ENCODE measurements around the gene COP1. TPM values are rescaled to one million over a fixed set of nuclear protein-coding genes. Genes with fewer than 3 reads are reported as not detected.

COP1 gene
- polyA plus RNA-seq, 2 of the 4 experiments (the other 2 are of a cell fraction), result 21.9 to 42.0 TPM

GRCh38 chr1:176032040-176032645 lies 174.9 kb downstream of the COP1 start:
- Histone ChIP-seq H3K4me1 (peaks cover 14% of the 10 kb centered on the region), H3K9me3 (no peaks in the 10 kb centered on the region), H3K27ac (no peak overlapping the region), H3K4me2 (no peak overlapping the region), H3K4me3 (no peak overlapping the region)
- peak; percentile 81 for FAIRE-seq
- ATAC-seq, result no peak
- no peak for DNase-seq (ENCODE audit: low read depth in 1 of 2, low spot score in 1 of 2)
- CTCF ChIA-PET, result no interaction called here
- POLR2A ChIA-PET, result no interaction called here
- 75% methylated on average over 2 of the region's 2 CpGs for WGBS (ENCODE audit: missing lambda C conversion rate)
- no peak for TF ChIP-seq BHLHE40 (IDR thresholded peaks at IDR 0.05; ENCODE audit: low read depth, low read length)
- no peak for TF ChIP-seq KDM1A (IDR thresholded peaks at IDR 0.05; ENCODE audit: low read depth)
- no peak for TF ChIP-seq FOXS1 (CRISPR knock-in tag; IDR thresholded peaks at IDR 0.05)
- no peak for TF ChIP-seq ESRRA (IDR thresholded peaks at IDR 0.05; ENCODE audit: borderline replicate concordance, low read length)
- TF ChIP-seq RNF2 (IDR thresholded peaks at IDR 0.05; ENCODE audit: borderline replicate concordance, low read depth), result no peak
- TF ChIP-seq, protein P1, sequence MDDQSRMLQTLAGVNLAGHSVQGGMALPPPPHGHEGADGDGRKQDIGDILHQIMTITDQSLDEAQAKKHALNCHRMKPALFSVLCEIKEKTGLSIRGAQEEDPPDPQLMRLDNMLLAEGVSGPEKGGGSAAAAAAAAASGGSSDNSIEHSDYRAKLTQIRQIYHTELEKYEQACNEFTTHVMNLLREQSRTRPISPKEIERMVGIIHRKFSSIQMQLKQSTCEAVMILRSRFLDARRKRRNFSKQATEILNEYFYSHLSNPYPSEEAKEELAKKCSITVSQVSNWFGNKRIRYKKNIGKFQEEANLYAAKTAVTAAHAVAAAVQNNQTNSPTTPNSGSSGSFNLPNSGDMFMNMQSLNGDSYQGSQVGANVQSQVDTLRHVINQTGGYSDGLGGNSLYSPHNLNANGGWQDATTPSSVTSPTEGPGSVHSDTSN (IDR thresholded peaks at IDR 0.05), result no peak
- TF ChIP-seq BCL3 (IDR thresholded peaks at IDR 0.05), result no peak
- no peak for TF ChIP-seq RAD21 (conservative IDR thresholded peaks at IDR 0.05 in 1 of 2, IDR thresholded peaks at IDR 0.05 in 1 of 2)
- no peak for TF ChIP-seq CEBPB (IDR thresholded peaks at IDR 0.05)
- no peak for TF ChIP-seq CHD2 (IDR thresholded peaks at IDR 0.05; ENCODE audit: low read length, partially characterized antibody)
- TF ChIP-seq KDM5A (IDR thresholded peaks at IDR 0.05), result no peak
- TF ChIP-seq HOXB5 (CRISPR knock-in tag; IDR thresholded peaks at IDR 0.05), result no peak
- TF ChIP-seq HOXB13 (CRISPR knock-in tag; IDR thresholded peaks at IDR 0.05; ENCODE audit: low read depth), result no peak

GRCh38 chr1:176029609-176030008 lies 177.5 kb downstream of the COP1 start:
- 86% methylated on average over 2 of the region's 2 CpGs for WGBS (ENCODE audit: missing lambda C conversion rate)
- POLR2A ChIA-PET, result no interaction called here

More at GRCh38 chr1:176029609-176030008, 177.5 kb downstream of the COP1 start:
- TF ChIP-seq MAZ (IDR thresholded peaks at IDR 0.05; ENCODE audit: borderline replicate concordance, low read depth, low read length) (no peak), ESRRA (IDR thresholded peaks at IDR 0.05; ENCODE audit: borderline replicate concordance, low read length) (no peak), EP300 (IDR thresholded peaks at IDR 0.05) (no peak), EHF (CRISPR knock-in tag; IDR thresholded peaks at IDR 0.05) (no peak), RNF2 (IDR thresholded peaks at IDR 0.05; ENCODE audit: borderline replicate concordance, low read depth) (no peak), REST (IDR thresholded peaks at IDR 0.05) (no peak), TFCP2L1 (CRISPR knock-in tag; IDR thresholded peaks at IDR 0.05) (no peak)
- Histone ChIP-seq H3K4me3 (no peak overlapping the region), H3K4me1 (peaks cover 14% of the 10 kb centered on the region), H3K27ac (no peak overlapping the region), H3K9me3 (no peaks in the 10 kb centered on the region), H3K4me2 (no peak overlapping the region)
- no peak for DNase-seq (ENCODE audit: low read depth in 1 of 2, low spot score in 1 of 2)
- no peak for FAIRE-seq
- CTCF ChIA-PET, result no interaction called here
- ATAC-seq, result no peak

Data from A549 (cell line).